ENCODE results near the gene CHST5. TPM values are rescaled to one million over a fixed set of nuclear protein-coding genes. Genes with fewer than 3 reads are reported as not detected.
"Not testable (repeated sequence)": the region's sequence is repeated elsewhere in the genome, so short reads cannot be mapped to it uniquely, and the experiment has no call there.

The CHST5 gene
- polyA plus RNA-seq, 1 of the 3 experiments (the other 2 are of a cell fraction) = 0.49 TPM

- TF ChIP-seq USF1 (IDR thresholded peaks at IDR 0.05; ENCODE audit: borderline replicate concordance, low read depth) (no peak), FOXJ3 (CRISPR knock-in tag; IDR thresholded peaks at IDR 0.05) (no peak)
These were observed 14.3 kb upstream of the CHST5 start (continued) for GRCh38 chr16:75550211-75550662.

- CTCF ChIA-PET = interaction anchor here (3.4 kb wide), 1 partner anchor 13 kb away, joined by 17 read pairs; the partner anchor contains the start of gene CHST5
- H3K4me1 ChIP-seq (ENCODE audit: control insufficient read depth in 1 of 2, insufficient read depth in 2 of 2, low read depth in 1 of 2, low read length in 1 of 2); H3K9ac ChIP-seq; H3K36me3 ChIP-seq (replicated peaks in 1 of 2; ENCODE audit: control insufficient read depth in 1 of 2, insufficient read depth in 2 of 2, low read length in 1 of 2); H3K9me3 ChIP-seq; POLR2A ChIA-PET; H3F3A ChIP-seq (replicated peaks; ENCODE audit: insufficient read depth); H3K4me3 ChIP-seq (ENCODE audit: low read depth in 2 of 2, low read length in 1 of 2); H3K9me2 ChIP-seq; H3K27me3 ChIP-seq (ENCODE audit: insufficient read depth); H3K79me2 ChIP-seq (ENCODE audit: insufficient read depth); H4K20me1 ChIP-seq (ENCODE audit: insufficient read depth); H3K27ac ChIP-seq (ENCODE audit: low read depth in 2 of 2, low read length in 1 of 2); H3K4me2 ChIP-seq; H2AFZ ChIP-seq (ENCODE audit: low read depth); DNase-seq: not testable (repeated sequence)
- 94% methylated on average over 9 of the region's 9 CpGs for WGBS (ENCODE audit: low lambda C conversion rate)
These were observed 12.5 kb upstream of the CHST5 start for GRCh38 chr16:75548456-75548855.

GRCh38 chr16:75546293-75546692, 10.4 kb upstream of the CHST5 start:
- POLR2A ChIA-PET = interaction anchor here (0.6 kb wide), 1 partner anchor 1027 kb away, joined by 4 read pairs; no protein-coding TSS in a partner anchor

GRCh38 chr16:75545879-75546278, 10.0 kb upstream of the CHST5 start:
- H4K20me1 ChIP-seq (ENCODE audit: insufficient read depth); H3K4me1 ChIP-seq (ENCODE audit: control insufficient read depth in 1 of 2, insufficient read depth in 2 of 2, low read depth in 1 of 2, low read length in 1 of 2); H3K9ac ChIP-seq; H3K27me3 ChIP-seq (ENCODE audit: insufficient read depth); H3K4me2 ChIP-seq; H2AFZ ChIP-seq (ENCODE audit: low read depth); H3K27ac ChIP-seq (ENCODE audit: low read depth in 2 of 2, low read length in 1 of 2); H3K79me2 ChIP-seq (ENCODE audit: insufficient read depth); H3K9me2 ChIP-seq; POLR2A ChIA-PET; H3F3A ChIP-seq (replicated peaks; ENCODE audit: insufficient read depth); H3K9me3 ChIP-seq; H3K4me3 ChIP-seq (ENCODE audit: low read depth in 2 of 2, low read length in 1 of 2); DNase-seq: not testable (repeated sequence)
- peaks cover 0 to 14% of the 10 kb centered on the region in 2 experiments for H3K36me3 ChIP-seq (replicated peaks in 1 of 2; ENCODE audit: control insufficient read depth in 1 of 2, insufficient read depth in 2 of 2, low read length in 1 of 2)
- no CpG with 5 or more reads among the region's 1 CpG for WGBS (ENCODE audit: low lambda C conversion rate)
- CTCF ChIA-PET = interaction anchor here (0.7 to 0.9 kb wide), 2 partner anchors 28 to 75 kb away, joined by 3 to 4 read pairs; no protein-coding TSS in a partner anchor

More at GRCh38 chr16:75546293-75546692, 10.4 kb upstream of the CHST5 start:
- Histone ChIP-seq H3K27ac (ENCODE audit: low read depth in 2 of 2, low read length in 1 of 2) (no peak overlapping the region), H3K9me2 (no peaks in the 10 kb centered on the region), H4K20me1 (ENCODE audit: insufficient read depth) (no peaks in the 10 kb centered on the region), H3F3A (replicated peaks; ENCODE audit: insufficient read depth) (no peaks in the 10 kb centered on the region), H2AFZ (ENCODE audit: low read depth) (no peak overlapping the region), H3K36me3 (replicated peaks in 1 of 2; ENCODE audit: control insufficient read depth in 1 of 2, insufficient read depth in 2 of 2, low read length in 1 of 2) (peaks cover 0 to 14% of the 10 kb centered on the region in 2 experiments), H3K9me3 (no peaks in the 10 kb centered on the region), H3K79me2 (ENCODE audit: insufficient read depth) (no peaks in the 10 kb centered on the region), H3K4me1 (ENCODE audit: control insufficient read depth in 1 of 2, insufficient read depth in 2 of 2, low read depth in 1 of 2, low read length in 1 of 2) (no peaks in the 10 kb centered on the region), H3K4me3 (ENCODE audit: low read depth in 2 of 2, low read length in 1 of 2) (no peak overlapping the region), H3K9ac (no peak overlapping the region), H3K27me3 (ENCODE audit: insufficient read depth) (no peaks in the 10 kb centered on the region), H3K4me2 (no peak overlapping the region)
- DNase-seq = no peak
- 88% methylated on average over 7 of the region's 7 CpGs for WGBS (ENCODE audit: low lambda C conversion rate)
- CTCF ChIA-PET = interaction anchor here (0.7 to 1.1 kb wide), 3 partner anchors 29 to 81 kb away, joined by 3 to 4 read pairs (median 3); no protein-coding TSS in a partner anchor
- TF ChIP-seq EP300 (IDR thresholded peaks at IDR 0.05; ENCODE audit: borderline replicate concordance in 1 of 2, low read depth in 1 of 2, low read length in 1 of 2) = no peak
- no peak for TF ChIP-seq IRF3 (IDR thresholded peaks at IDR 0.05; ENCODE audit: low read depth, low read length)
- TF ChIP-seq FOXM1 (IDR thresholded peaks at IDR 0.05; ENCODE audit: low read depth) = no peak
- no peak for TF ChIP-seq GABPA (IDR thresholded peaks at IDR 0.05; ENCODE audit: low read depth)
- TF ChIP-seq MEF2A (IDR thresholded peaks at IDR 0.05; ENCODE audit: borderline replicate concordance, low read depth) = no peak
- no peak for TF ChIP-seq NRF1 (IDR thresholded peaks at IDR 0.05; ENCODE audit: low read depth, low read length)
- TF ChIP-seq FOSL2 (IDR thresholded peaks at IDR 0.05; ENCODE audit: borderline replicate concordance, low read depth) = no peak
- TF ChIP-seq TCF12 (IDR thresholded peaks at IDR 0.05) = no peak
- no peak for TF ChIP-seq ZBTB33 (IDR thresholded peaks at IDR 0.05; ENCODE audit: borderline replicate concordance, low read depth)

GRCh38 chr16:75542462-75542861, 6.6 kb upstream of the CHST5 start:
- H2AFZ ChIP-seq (ENCODE audit: low read depth); POLR2A ChIA-PET; H4K20me1 ChIP-seq (ENCODE audit: insufficient read depth); H3K4me2 ChIP-seq; H3K4me3 ChIP-seq (ENCODE audit: low read depth in 2 of 2, low read length in 1 of 2); H3K27me3 ChIP-seq (ENCODE audit: insufficient read depth); H3K9ac ChIP-seq; H3K79me2 ChIP-seq (ENCODE audit: insufficient read depth); DNase-seq; H3K9me3 ChIP-seq; H3F3A ChIP-seq (replicated peaks; ENCODE audit: insufficient read depth); H3K9me2 ChIP-seq; H3K27ac ChIP-seq (ENCODE audit: low read depth in 2 of 2, low read length in 1 of 2); H3K4me1 ChIP-seq (ENCODE audit: control insufficient read depth in 1 of 2, insufficient read depth in 2 of 2, low read depth in 1 of 2, low read length in 1 of 2): not testable (repeated sequence)
- CTCF ChIA-PET = interaction anchor here (1.5 to 2.0 kb wide), 2 partner anchors 12 to 25 kb away, joined by 4 read pairs; no protein-coding TSS in a partner anchor
- H3K36me3 ChIP-seq (replicated peaks in 1 of 2; ENCODE audit: control insufficient read depth in 1 of 2, insufficient read depth in 2 of 2, low read length in 1 of 2) = peaks cover 0 to 14% of the 10 kb centered on the region in 2 experiments
- WGBS (ENCODE audit: low lambda C conversion rate) = 94% methylated on average over 2 of the region's 8 CpGs

All from SK-N-SH (cell line).